ENCODE measurements around the gene TJP2. TPM values are rescaled to one million over a fixed set of nuclear protein-coding genes. Genes with fewer than 3 reads are reported as not detected.

Gene TJP2
- total and polyA plus RNA-seq, 2 donors (not counting 3 experiments of a cell fraction or from before 2014, with no cell fraction given), result 83.0 to 168 TPM

DNA sequence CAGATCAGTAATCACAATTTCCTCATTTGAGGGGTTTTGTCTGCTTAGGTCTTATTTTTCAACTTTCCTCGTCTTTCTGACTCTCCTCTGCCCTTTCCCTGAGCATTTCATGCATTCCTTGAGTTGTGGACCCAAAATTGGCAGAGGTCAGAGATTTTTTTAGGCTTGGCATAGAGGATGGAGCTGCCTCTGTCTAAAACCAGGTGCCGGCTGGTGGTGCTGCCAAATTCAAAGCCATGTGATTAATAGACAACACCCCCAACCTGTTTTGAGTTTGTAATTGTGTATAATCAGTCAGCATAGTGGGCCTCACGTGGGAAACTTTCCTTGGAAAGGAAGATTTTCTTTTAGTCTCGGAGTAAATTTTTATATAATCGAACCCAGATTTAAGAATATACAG lies 39.6 kb downstream of the TJP2 start:
- Histone ChIP-seq H3K4me2 (ENCODE audit: insufficient read depth, low read length) (no peak overlapping the region), H3K9me1 (replicated peaks; ENCODE audit: control insufficient read depth, extremely low read depth, insufficient read depth, low read length) (no peaks in the 10 kb centered on the region), H3K27ac (ENCODE audit: insufficient read depth, low read depth, low read length) (no peak overlapping the region), H3K9ac (replicated peaks; ENCODE audit: extremely low read depth, insufficient read depth, low read length) (no peak overlapping the region), H3K4me1 (ENCODE audit: control insufficient read depth, extremely low read depth, insufficient read depth, low read length) (peaks cover 9% of the 10 kb centered on the region), H3K9me3 (replicated peaks; ENCODE audit: control insufficient read depth, insufficient read depth, low read length) (no peaks in the 10 kb centered on the region), H4K20me1 (replicated peaks; ENCODE audit: control insufficient read depth, extremely low read depth, insufficient read depth, low read length) (no peaks in the 10 kb centered on the region), H3K36me3 (ENCODE audit: control insufficient read depth in 2 of 2, extremely low read depth in 1 of 2, insufficient read depth in 2 of 2, low read length in 2 of 2) (peaks cover 0 to 9% of the 10 kb centered on the region in 2 experiments), H3K4me3 (replicated peaks in 1 of 3; ENCODE audit: insufficient read depth in 1 of 3, low read depth in 1 of 3, low read length in 3 of 3) (no peak overlapping the region), H3K79me2 (ENCODE audit: control insufficient read depth, insufficient read depth, low read length) (peaks cover 40% of the 10 kb centered on the region), H3K27me3 (ENCODE audit: control insufficient read depth in 2 of 2, insufficient read depth in 2 of 2, low read length in 2 of 2) (no peaks in the 10 kb centered on the region), H2AFZ (ENCODE audit: low read depth, low read length) (no peak overlapping the region)
- CTCF ChIA-PET, result interaction anchor here (1.6 to 2.0 kb wide), 2 partner anchors 9 to 21 kb away, joined by 5 to 10 read pairs; no protein-coding TSS in a partner anchor
- TF ChIP-seq POLR2AphosphoS5 (IDR thresholded peaks at IDR 0.05; ENCODE audit: insufficient read depth, low read depth, low read length) (no peak), EZH2 (IDR thresholded peaks at IDR 0.05; ENCODE audit: borderline replicate concordance, low read depth, low read length, severe bottlenecking) (no peak), MYC (IDR thresholded peaks at IDR 0.05; ENCODE audit: low read depth, low read length) (no peak), JUN (IDR thresholded peaks at IDR 0.05; ENCODE audit: borderline replicate concordance, insufficient read depth, insufficient read length, low read depth) (no peak), GATA2 (IDR thresholded peaks at IDR 0.05; ENCODE audit: insufficient read depth, insufficient read length, low read depth, low read length) (no peak), POLR2A (IDR thresholded peaks at IDR 0.05; ENCODE audit: low read depth, low read length) (no peak), FOS (IDR thresholded peaks at IDR 0.05; ENCODE audit: borderline replicate concordance, insufficient read depth, low read length) (no peak)
- TF ChIP-seq, protein P1, sequence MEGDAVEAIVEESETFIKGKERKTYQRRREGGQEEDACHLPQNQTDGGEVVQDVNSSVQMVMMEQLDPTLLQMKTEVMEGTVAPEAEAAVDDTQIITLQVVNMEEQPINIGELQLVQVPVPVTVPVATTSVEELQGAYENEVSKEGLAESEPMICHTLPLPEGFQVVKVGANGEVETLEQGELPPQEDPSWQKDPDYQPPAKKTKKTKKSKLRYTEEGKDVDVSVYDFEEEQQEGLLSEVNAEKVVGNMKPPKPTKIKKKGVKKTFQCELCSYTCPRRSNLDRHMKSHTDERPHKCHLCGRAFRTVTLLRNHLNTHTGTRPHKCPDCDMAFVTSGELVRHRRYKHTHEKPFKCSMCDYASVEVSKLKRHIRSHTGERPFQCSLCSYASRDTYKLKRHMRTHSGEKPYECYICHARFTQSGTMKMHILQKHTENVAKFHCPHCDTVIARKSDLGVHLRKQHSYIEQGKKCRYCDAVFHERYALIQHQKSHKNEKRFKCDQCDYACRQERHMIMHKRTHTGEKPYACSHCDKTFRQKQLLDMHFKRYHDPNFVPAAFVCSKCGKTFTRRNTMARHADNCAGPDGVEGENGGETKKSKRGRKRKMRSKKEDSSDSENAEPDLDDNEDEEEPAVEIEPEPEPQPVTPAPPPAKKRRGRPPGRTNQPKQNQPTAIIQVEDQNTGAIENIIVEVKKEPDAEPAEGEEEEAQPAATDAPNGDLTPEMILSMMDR (IDR thresholded peaks at IDR 0.05; ENCODE audit: extremely low read depth in 1 of 2, insufficient read depth in 1 of 2, low read depth in 1 of 2, low read length in 2 of 2), result no peak
- TF ChIP-seq, protein P2, sequence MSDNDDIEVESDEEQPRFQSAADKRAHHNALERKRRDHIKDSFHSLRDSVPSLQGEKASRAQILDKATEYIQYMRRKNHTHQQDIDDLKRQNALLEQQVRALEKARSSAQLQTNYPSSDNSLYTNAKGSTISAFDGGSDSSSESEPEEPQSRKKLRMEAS (IDR thresholded peaks at IDR 0.05; ENCODE audit: insufficient read depth, insufficient read length), result no peak
- POLR2A ChIA-PET, result no interaction called here
- DNase-seq (ENCODE audit: low read depth, low spot score), result no peak
- FAIRE-seq, result no peak
- dilution Hi-C loops (cut with MboI; ENCODE audit: extremely low pct_ligation_motif_present, low sequenced_read_pairs), result no loop called here
- intact Hi-C loops (cut with micrococcal nuclease), result no loop called here
- BruUV-seq (replicated peaks), result no TSS peak

Measured in endothelial cell of umbilical vein (primary cell).